Thoracic aorta (tissue), 2 donors: ENCODE results near the gene CRYBA2. TPM values are rescaled to one million over a fixed set of nuclear protein-coding genes. Genes with fewer than 3 reads are reported as not detected.

Experiments
- ATAC-seq: fragments of 150-250 bp; one replicate; pipeline ENCODE4 v1.8.0; 2017; ENCODE audit warnings: low read depth; ENCODE audit not compliant: insufficient number of reproducible peaks, low FRiP score
- DNase-seq: peaks from one replicate; pipeline ENCODE4 v3.0.0-alpha.2; 2020; ENCODE audit warnings: low spot score
- H3K27ac ChIP-seq, 2 donors: fragments of 200-600 bp; sonication (generic); 1 replicate in 1 of 2; 2 replicates in 1 of 2; pipeline ENCODE4 v1.5.1; 2016; ENCODE audit warnings: mild to moderate bottlenecking in 2 of 2, moderate library complexity in 2 of 2
- H3K27me3 ChIP-seq: fragments of 200-600 bp; sonication (generic); replicated peaks from 2 replicates; pipeline ENCODE4 v1.6.0; 2016; ENCODE audit warnings: mild to moderate bottlenecking; ENCODE audit not compliant: insufficient read depth
- H3K36me3 ChIP-seq: fragments of 200-600 bp; sonication (generic); one replicate; pipeline ENCODE4 v1.5.1; 2016
- H3K4me1 ChIP-seq, 2 donors: fragments of 200-600 bp; sonication (generic); 1 replicate in 1 of 2; 2 replicates in 1 of 2; pipeline versions ENCODE4 v1.5.1 to v1.6.0; 2016; ENCODE audit warnings: low read depth in 2 of 2, mild to moderate bottlenecking in 1 of 2; ENCODE audit not compliant: control insufficient read depth in 1 of 2
- H3K4me3 ChIP-seq: fragments of 200-600 bp; sonication (generic); 2 replicates; pipeline ENCODE4 v1.5.1; 2016; ENCODE audit warnings: mild to moderate bottlenecking
- H3K9me3 ChIP-seq: fragments of 200-600 bp; sonication (generic); 2 replicates; pipeline ENCODE4 v1.5.1; 2016
- total RNA-seq, 2 donors: library from RNA; depleted of rRNA; stranded (reverse); fragments of >200 nt; gene quantifications; one replicate each; pipeline versions ENCODE4 v1.1.0 to v1.2.3, GENCODE V29; 2016
- TF ChIP-seq, protein P1 (sequence below): fragments of 200-600 bp; sonication (generic); IDR thresholded peaks from one replicate; pipeline ENCODE4 v1.5.1; 2019; ENCODE audit warnings: antibody characterized with exemption

CRYBA2 gene
- total RNA-seq, 2 donors from 2014 or later, result not detected

DNA sequence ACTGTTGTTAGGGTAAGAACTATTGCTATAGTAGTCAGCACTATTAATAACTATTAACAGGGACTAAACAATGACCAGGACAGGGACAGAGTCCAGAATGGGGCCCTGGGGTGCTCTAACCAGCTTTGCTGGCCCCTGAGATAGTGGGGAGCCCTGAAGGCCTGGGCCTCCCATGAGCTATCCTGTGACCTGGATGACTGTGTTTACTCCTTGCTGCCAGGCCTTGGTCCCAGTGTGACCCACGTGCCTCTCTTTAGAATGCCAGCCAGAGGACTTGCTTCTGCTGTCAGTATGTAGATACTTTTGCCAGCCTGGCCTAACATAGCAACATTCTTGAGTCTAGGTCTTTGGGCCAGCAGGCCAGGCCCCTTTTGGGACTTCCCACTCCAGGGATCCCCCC is 22.3 kb downstream of the CRYBA2 start:
- Histone ChIP-seq H3K9me3 (no peaks in the 10 kb centered on the region), H3K4me1 (no peaks in the 10 kb centered on the region), H3K36me3 (no peaks in the 10 kb centered on the region), H3K27me3 (no peaks in the 10 kb centered on the region), H3K4me3 (no peak overlapping the region), H3K27ac (no peak overlapping the region)
- ATAC-seq (no peak), DNase-seq (no peak)
- TF ChIP-seq, protein P1, sequence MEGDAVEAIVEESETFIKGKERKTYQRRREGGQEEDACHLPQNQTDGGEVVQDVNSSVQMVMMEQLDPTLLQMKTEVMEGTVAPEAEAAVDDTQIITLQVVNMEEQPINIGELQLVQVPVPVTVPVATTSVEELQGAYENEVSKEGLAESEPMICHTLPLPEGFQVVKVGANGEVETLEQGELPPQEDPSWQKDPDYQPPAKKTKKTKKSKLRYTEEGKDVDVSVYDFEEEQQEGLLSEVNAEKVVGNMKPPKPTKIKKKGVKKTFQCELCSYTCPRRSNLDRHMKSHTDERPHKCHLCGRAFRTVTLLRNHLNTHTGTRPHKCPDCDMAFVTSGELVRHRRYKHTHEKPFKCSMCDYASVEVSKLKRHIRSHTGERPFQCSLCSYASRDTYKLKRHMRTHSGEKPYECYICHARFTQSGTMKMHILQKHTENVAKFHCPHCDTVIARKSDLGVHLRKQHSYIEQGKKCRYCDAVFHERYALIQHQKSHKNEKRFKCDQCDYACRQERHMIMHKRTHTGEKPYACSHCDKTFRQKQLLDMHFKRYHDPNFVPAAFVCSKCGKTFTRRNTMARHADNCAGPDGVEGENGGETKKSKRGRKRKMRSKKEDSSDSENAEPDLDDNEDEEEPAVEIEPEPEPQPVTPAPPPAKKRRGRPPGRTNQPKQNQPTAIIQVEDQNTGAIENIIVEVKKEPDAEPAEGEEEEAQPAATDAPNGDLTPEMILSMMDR, result no peak

DNA sequence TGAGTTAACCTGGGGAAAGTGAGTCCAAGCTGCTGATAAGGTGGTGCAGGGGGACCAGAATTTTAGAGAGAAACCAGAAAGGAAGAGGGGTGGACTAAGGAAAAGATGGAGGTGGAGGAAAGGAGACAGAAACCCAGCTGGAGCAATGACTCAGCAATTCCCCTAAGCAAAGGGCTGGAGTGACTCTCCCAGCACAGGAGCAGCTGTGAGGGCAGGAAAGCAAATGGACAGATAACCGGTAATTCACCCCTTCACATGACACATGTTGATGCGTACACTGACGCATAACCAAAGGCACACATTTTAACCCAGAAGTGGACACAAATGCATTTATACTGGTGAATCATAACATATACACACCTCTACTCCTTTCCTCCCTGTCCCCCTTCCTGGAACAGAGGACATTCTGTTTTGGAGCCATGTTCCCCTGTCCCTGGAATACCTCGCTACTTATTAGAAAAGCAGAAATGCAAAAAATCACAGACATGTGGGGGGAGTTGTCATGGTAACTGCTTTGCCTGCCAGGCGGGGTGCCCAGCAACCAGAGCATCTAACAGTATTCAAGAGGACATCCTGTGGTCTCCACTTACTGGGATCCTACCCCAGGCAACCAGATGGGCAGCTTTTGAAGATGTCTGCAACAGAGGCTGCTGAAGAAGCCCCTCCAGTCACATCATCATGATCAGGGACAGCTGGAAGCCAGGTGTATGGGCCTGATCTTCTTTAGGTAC is 29.0 kb downstream of the CRYBA2 start:
- TF ChIP-seq, protein P1, result no peak
- Histone ChIP-seq H3K4me1 (peaks cover 0 to 14% of the 10 kb centered on the region in 2 donors), H3K27me3 (peaks cover 15% of the 10 kb centered on the region), H3K4me3 (no peak overlapping the region), H3K27ac (no peak overlapping the region), H3K9me3 (no peaks in the 10 kb centered on the region), H3K36me3 (no peaks in the 10 kb centered on the region)
- no peak for ATAC-seq
- DNase-seq, result no peak

DNA sequence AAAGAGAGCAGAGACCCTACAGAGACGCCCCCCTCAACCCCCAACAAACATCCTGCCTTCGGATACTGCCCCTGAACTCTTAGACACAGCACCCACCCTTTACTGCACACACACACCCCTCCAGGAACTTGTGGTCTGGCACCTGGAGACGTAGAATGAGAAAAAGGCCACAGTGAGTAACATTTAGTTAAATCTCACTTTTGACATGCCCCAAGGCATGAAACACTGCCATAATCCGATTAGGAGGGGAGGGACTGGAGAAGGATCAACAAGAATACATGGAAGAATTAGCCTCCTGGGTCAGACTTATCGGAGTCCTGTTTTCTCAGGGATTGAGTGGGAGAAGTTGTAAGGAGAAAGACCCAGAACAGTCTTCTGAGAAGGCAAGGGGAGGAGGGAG is 29.6 kb downstream of the CRYBA2 start:
- no peak for DNase-seq
- peaks cover 21% of the 10 kb centered on the region for H3K27me3 ChIP-seq
- no peak overlapping the region for H3K4me3 ChIP-seq

DNA sequence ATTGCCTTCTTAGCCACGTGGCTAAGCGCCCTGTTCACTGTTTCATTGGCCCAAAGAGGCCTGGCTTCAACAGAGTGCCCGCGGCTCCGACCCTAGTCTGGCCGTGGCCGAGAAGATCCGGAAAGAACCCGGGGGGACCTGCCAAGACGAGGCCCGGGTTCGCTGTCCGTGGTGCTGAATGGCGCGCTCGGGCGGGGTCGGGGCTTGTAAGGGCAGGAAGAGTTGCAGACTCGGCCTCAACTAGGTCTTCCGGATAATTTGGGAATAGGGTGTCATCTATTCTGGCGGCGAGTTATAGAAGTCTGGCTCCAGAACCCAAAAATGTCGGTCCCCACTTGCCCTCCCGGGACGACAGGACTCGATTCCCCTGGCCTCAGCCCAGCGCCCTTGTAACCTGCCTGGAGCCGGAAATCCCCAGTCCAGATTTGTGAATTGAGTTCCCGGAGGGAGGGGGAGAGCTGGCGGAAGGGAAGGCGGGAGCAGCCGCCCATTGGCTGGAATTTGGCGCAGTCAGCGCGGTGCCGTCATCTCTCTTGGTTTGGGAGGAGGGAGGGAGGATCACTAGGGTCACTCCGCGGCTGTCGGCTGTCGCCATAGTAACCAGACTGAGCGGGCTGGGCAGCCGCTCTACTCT is 30.2 kb downstream of the CRYBA2 start:
- Histone ChIP-seq H3K4me3 (no peak overlapping the region), H3K9me3 (no peaks in the 10 kb centered on the region), H3K4me1 (peaks cover 0 to 14% of the 10 kb centered on the region in 2 donors), H3K36me3 (no peaks in the 10 kb centered on the region), H3K27ac (no peak overlapping the region), H3K27me3 (peaks cover 21% of the 10 kb centered on the region)
- no peak for DNase-seq
- ATAC-seq, result no peak
- TF ChIP-seq, protein P1, result no peak

More for the DNA sequence above, 29.6 kb downstream of the CRYBA2 start:
- H3K36me3 ChIP-seq, result no peaks in the 10 kb centered on the region
- H3K4me1 ChIP-seq, result peaks cover 0 to 14% of the 10 kb centered on the region in 2 donors
- no peak overlapping the region for H3K27ac ChIP-seq
- TF ChIP-seq, protein P1, result no peak
- H3K9me3 ChIP-seq, result no peaks in the 10 kb centered on the region
- no peak for ATAC-seq

DNA sequence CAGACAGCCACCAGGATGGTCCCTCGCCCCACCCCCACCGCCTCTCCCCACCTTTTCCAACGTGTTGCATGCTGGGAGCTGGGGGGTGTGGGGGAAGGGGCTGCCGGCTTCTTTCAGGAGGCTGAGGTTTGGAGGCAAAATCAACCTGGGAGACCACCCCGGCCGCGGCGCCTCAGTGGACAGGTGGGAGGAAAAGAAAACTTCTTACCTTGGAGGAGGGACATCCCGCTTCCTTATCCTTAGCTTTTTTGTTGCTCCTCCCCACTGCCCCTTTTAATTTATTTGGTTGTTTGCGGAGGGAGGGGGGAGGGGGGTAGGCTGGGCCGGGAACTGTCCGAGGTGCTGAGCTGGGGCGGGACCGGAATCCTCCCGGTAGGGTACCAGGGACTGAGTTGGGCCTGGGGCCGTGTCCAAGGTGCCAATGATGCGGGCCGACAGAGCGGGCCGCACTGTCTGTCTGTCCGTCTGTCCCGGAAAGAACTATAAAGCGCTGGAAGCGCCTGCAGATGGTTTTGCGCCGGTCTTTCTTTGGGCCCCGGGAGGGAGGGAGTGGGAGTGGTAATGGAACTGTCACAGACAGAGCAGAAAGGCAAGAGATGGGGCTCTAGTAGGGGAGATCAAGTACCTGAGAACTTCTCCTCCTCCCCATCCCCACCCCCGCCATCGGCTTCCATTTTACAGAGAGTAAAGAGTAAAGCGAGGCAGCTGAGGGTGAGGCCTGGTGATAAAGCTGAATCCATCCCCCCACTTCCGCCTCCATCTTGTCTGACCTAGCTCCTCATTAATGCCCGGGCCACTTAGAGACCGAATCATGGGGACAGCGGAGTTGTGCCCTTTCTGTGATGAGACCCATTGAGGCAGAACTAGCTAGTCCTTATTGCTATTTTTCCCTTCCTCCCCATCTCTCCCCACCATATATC is 31.3 kb downstream of the CRYBA2 start:
- no peak for DNase-seq
- Histone ChIP-seq H3K9me3 (no peaks in the 10 kb centered on the region), H3K4me3 (no peak overlapping the region), H3K27ac (no peak overlapping the region), H3K4me1 (peaks cover 0 to 14% of the 10 kb centered on the region in 2 donors), H3K36me3 (no peaks in the 10 kb centered on the region), H3K27me3 (peaks cover 21% of the 10 kb centered on the region)
- TF ChIP-seq, protein P1, result no peak
- ATAC-seq, result no peak
